Mesenchymal stem cell (in vitro differentiated cells and primary cell): ENCODE data around the gene ZNF665.
A peak's percentile ranks its signal among the peaks of the same experiment; 100 is the strongest.

Source experiments
- DNase-seq: peaks from one replicate; pipeline ENCODE4 v3.0.0-alpha.2; 2013
- H2AFZ ChIP-seq: one replicate; pipeline ENCODE4 v1.6.1; 2013; ENCODE audit warnings: low read depth, mild to moderate bottlenecking, control low read depth, inconsistent platforms, low read length, moderate library complexity
- H2AK5ac ChIP-seq: 2 replicates; pipeline ENCODE4 v1.6.1; 2013; ENCODE audit warnings: low read length, moderate library complexity, mild to moderate bottlenecking, inconsistent platforms; ENCODE audit not compliant: severe bottlenecking
- H2BK120ac ChIP-seq: one replicate; pipeline ENCODE4 v1.6.1; 2013; ENCODE audit warnings: low read depth, mild to moderate bottlenecking, inconsistent platforms, low read length, moderate library complexity
- H2BK12ac ChIP-seq, 2 experiments: one replicate each; pipeline ENCODE4 v1.6.1; 2013; ENCODE audit warnings: inconsistent platforms in 2 of 2, low read length in 2 of 2, mild to moderate bottlenecking in 2 of 2, moderate library complexity in 2 of 2, control low read depth in 1 of 2
- H2BK15ac ChIP-seq: one replicate; pipeline ENCODE4 v1.6.1; 2013; ENCODE audit warnings: mild to moderate bottlenecking, low read depth, inconsistent platforms; ENCODE audit not compliant: poor library complexity, severe bottlenecking
- H2BK5ac ChIP-seq: 2 replicates; pipeline ENCODE4 v1.6.1; 2013; ENCODE audit warnings: low read depth, mild to moderate bottlenecking, low read length, control low read depth, inconsistent platforms; ENCODE audit not compliant: poor library complexity, severe bottlenecking
- H3K14ac ChIP-seq, 2 experiments: one replicate each; pipeline ENCODE4 v1.6.1; 2013; ENCODE audit warnings: inconsistent platforms in 2 of 2, low read length in 2 of 2, control low read depth in 1 of 2, mild to moderate bottlenecking in 1 of 2, moderate library complexity in 1 of 2
- H3K18ac ChIP-seq, 2 experiments: one replicate each; pipeline ENCODE4 v1.6.1; 2013; ENCODE audit warnings: inconsistent platforms in 2 of 2, low read length in 2 of 2, control low read depth in 1 of 2, low read depth in 1 of 2, mild to moderate bottlenecking in 1 of 2
- H3K23ac ChIP-seq, 2 experiments: one replicate each; pipeline ENCODE4 v1.6.1; 2013; ENCODE audit warnings: inconsistent platforms in 2 of 2, low read length in 2 of 2, mild to moderate bottlenecking in 2 of 2, moderate library complexity in 2 of 2, control low read depth in 1 of 2
- H3K27ac ChIP-seq: 2 replicates; pipeline ENCODE4 v1.5.1; 2013; ENCODE audit warnings: mild to moderate bottlenecking, moderate library complexity, low read length, control low read depth, inconsistent platforms; ENCODE audit not compliant: poor library complexity, severe bottlenecking
- H3K27me3 ChIP-seq, 2 experiments: 2 replicates each; pipeline versions ENCODE4 v1.6.1 to v1.7.0; 2013; ENCODE audit warnings: low read length in 2 of 2, mild to moderate bottlenecking in 2 of 2, moderate library complexity in 2 of 2, control low read depth in 1 of 2, inconsistent platforms in 1 of 2; ENCODE audit not compliant: control insufficient read depth in 1 of 2, insufficient read depth in 1 of 2
- H3K36me3 ChIP-seq, 2 experiments: 2 replicates each; pipeline versions ENCODE4 v1.6.1 to v1.7.0; 2013; ENCODE audit warnings: low read length in 2 of 2, control low read depth in 1 of 2, inconsistent platforms in 1 of 2, low read depth in 1 of 2, mild to moderate bottlenecking in 1 of 2; ENCODE audit not compliant: insufficient read depth in 2 of 2, control insufficient read depth in 1 of 2
- H3K4ac ChIP-seq, 2 experiments: one replicate each; pipeline ENCODE4 v1.6.1; 2013; ENCODE audit warnings: inconsistent platforms in 2 of 2, low read length in 2 of 2, mild to moderate bottlenecking in 2 of 2, moderate library complexity in 2 of 2, control low read depth in 1 of 2, low read depth in 1 of 2
- H3K4me1 ChIP-seq: 2 replicates; pipeline ENCODE4 v1.6.1; 2013; ENCODE audit warnings: low read depth, low read length, control low read depth; ENCODE audit not compliant: control insufficient read depth, insufficient read depth
- H3K4me2 ChIP-seq: 2 replicates; pipeline ENCODE4 v1.6.1; 2013; ENCODE audit warnings: low read length, mild to moderate bottlenecking, inconsistent platforms; ENCODE audit not compliant: poor library complexity, severe bottlenecking
- H3K4me3 ChIP-seq, 2 experiments: 2 replicates each; pipeline versions ENCODE4 v1.5.1 to v1.7.0; 2013; ENCODE audit warnings: low read length in 2 of 2, mild to moderate bottlenecking in 2 of 2, control low read depth in 1 of 2, low read depth in 1 of 2; ENCODE audit not compliant: insufficient read depth in 1 of 2
- H3K79me1 ChIP-seq: replicated peaks from 2 replicates; pipeline ENCODE4 v1.6.1; 2013; ENCODE audit warnings: mild to moderate bottlenecking, control low read depth, low read length, inconsistent platforms; ENCODE audit not compliant: poor library complexity, severe bottlenecking
- H3K9ac ChIP-seq: 2 replicates; pipeline ENCODE4 v1.7.0; 2013; ENCODE audit warnings: mild to moderate bottlenecking, low read length, moderate library complexity
- H3K9me3 ChIP-seq: 2 replicates; pipeline ENCODE4 v1.7.0; 2013; ENCODE audit warnings: mild to moderate bottlenecking, low read length; ENCODE audit not compliant: control insufficient read depth
- H4K8ac ChIP-seq: one replicate; pipeline ENCODE4 v1.6.1; 2013; ENCODE audit warnings: inconsistent platforms, mild to moderate bottlenecking, low read length, moderate library complexity
- H4K91ac ChIP-seq: one replicate; pipeline ENCODE4 v1.6.1; 2013; ENCODE audit warnings: mild to moderate bottlenecking, low read length, inconsistent platforms
- WGBS: methylation state at CpG from one replicate; pipeline ENCODE4 v1.1.7; 2013; ENCODE audit warnings: mixed read lengths; 5-methylcytosine and 5-hydroxymethylcytosine counted together

The ZNF665 gene

DNA sequence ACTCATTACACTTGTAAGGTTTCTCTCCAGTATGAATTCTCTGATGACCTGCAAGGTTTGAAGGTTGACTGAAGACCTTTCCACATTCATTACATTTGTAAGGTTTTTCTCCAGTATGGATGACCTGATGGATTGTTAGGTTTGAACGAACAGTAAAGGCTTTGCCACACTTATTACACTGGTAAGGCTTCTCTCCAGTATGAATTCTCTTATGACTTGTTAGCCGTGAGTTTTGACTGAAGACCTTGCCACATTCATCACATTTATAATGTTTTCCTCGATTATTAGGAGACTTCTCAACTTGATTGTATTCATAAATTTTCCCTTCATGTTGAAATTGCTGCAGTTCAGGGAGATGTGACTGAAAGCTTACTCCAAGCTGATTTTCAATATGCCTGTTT, 27.5 kb downstream of the ZNF665 start:
- Histone ChIP-seq H3K9me3 (peaks cover 67% of the 10 kb centered on the region), H4K8ac (no peak overlapping the region), H2BK12ac (no peak overlapping the region), H3K4me3 (peak overlapping the region in 1 of 2 experiments; percentile 22), H3K4me2 (no peak overlapping the region), H2AK5ac (no peak overlapping the region), H3K14ac (no peak overlapping the region), H2AFZ (no peak overlapping the region), H2BK15ac (no peak overlapping the region), H3K18ac (no peak overlapping the region), H3K79me1 (no peaks in the 10 kb centered on the region), H3K36me3 (peaks cover 0 to 25% of the 10 kb centered on the region in 2 experiments), H3K27me3 (no peaks in the 10 kb centered on the region), H2BK5ac (no peak overlapping the region), H3K27ac (no peak overlapping the region), H2BK120ac (no peak overlapping the region), H4K91ac (no peak overlapping the region), H3K4ac (no peak overlapping the region), H3K9ac (no peak overlapping the region), H3K23ac (no peak overlapping the region), H3K4me1 (no peaks in the 10 kb centered on the region)
- DNase-seq = no peak
- 84% methylated on average over 3 of the region's 3 CpGs for WGBS

DNA sequence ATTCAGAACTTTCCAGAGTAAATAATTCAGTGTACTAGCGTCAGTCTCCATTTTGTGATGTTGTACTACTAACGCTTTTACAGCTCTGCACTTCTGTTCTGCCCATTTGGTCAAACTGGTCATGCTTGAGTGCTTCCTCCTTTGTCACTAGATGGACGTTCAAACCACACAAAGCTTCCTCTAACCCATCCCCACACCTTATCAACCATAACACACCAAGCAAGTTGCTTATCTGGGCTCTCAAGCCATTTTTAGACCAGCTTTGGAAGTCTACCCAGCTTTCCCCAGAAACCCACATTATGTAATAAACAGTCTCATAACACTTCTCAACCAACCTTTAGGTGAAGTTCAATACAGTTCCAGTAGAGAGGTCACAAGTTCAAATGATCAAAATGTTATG, 32.0 kb downstream of the ZNF665 start:
- Histone ChIP-seq H3K18ac (no peak overlapping the region), H3K4me2 (no peak overlapping the region), H2BK120ac (no peak overlapping the region), H3K9ac (no peak overlapping the region), H2AK5ac (no peak overlapping the region), H3K9me3 (peaks cover 44% of the 10 kb centered on the region), H2BK12ac (no peak overlapping the region), H3K36me3 (peaks cover 0 to 17% of the 10 kb centered on the region in 2 experiments), H3K27me3 (no peaks in the 10 kb centered on the region), H3K4me1 (peaks cover 4% of the 10 kb centered on the region), H4K91ac (no peak overlapping the region), H3K23ac (no peak overlapping the region), H4K8ac (no peak overlapping the region), H3K79me1 (peaks cover 9% of the 10 kb centered on the region), H3K27ac (no peak overlapping the region), H3K4me3 (peak overlapping the region in 1 of 2 experiments; percentile 47), H3K14ac (no peak overlapping the region), H3K4ac (no peak overlapping the region), H2AFZ (no peak overlapping the region), H2BK15ac (no peak overlapping the region), H2BK5ac (no peak overlapping the region)
- 72% methylated on average over 3 of the region's 3 CpGs for WGBS
- DNase-seq = no peak

DNA sequence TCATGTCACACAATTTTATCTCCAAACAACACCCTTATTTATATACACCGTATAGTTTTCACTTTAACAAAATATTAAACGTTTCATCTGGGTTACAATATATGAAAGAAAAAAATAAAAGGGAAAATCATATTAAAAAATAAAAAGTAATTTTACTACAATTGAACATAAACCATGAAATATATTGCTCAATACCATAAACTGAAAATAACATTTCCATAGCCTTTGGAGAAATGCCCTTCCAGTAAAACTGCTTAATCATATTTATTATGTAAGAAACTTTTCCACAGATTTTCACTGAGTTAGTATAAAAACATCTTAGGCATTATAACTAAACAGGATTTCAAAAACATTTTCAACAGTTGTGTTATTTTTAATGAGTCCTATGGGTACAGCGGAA, 32.8 kb downstream of the ZNF665 start:
- Histone ChIP-seq H2BK5ac (no peak overlapping the region), H3K14ac (no peak overlapping the region), H3K36me3 (peaks cover 2 to 13% of the 10 kb centered on the region in 2 experiments), H3K27me3 (no peaks in the 10 kb centered on the region), H3K79me1 (peaks cover 13% of the 10 kb centered on the region), H4K8ac (no peak overlapping the region), H3K23ac (no peak overlapping the region), H3K4ac (no peak overlapping the region), H3K4me3 (no peak overlapping the region), H2BK12ac (no peak overlapping the region), H3K4me1 (peaks cover 4% of the 10 kb centered on the region), H3K9ac (no peak overlapping the region), H2AFZ (no peak overlapping the region), H3K9me3 (peaks cover 37% of the 10 kb centered on the region), H2BK15ac (no peak overlapping the region), H4K91ac (no peak overlapping the region), H3K27ac (no peak overlapping the region), H3K4me2 (no peak overlapping the region), H2AK5ac (no peak overlapping the region), H3K18ac (no peak overlapping the region), H2BK120ac (no peak overlapping the region)
- no peak for DNase-seq
- 100% methylated on average over 1 of the region's 3 CpGs for WGBS

DNA sequence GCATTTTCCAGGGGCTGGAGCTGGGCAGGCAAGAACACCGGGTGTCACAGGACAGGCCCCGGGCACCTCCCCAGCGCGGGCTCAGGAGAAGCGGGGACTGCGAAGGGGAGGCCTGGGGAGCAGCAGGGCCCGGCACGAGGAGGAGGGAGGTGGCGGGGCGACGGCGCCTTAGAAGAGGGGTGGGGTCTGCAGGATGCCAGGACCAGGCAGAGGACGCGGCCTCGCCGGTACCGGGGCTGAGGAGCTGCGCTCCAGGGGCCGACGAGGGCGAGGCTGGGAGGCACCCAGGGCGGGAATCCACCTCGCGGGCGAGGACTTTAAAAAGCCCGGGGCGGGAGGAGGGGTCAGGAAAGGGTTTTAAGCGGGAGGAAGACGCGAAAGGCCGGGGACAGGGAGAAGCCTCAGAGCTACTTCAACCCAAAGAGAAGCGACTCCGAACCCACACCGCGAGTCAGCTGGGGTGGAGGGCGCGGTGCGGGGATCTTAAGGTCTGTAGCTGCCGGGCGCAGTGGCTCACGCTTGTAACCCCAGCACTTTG, 35.0 kb downstream of the ZNF665 start:
- peak overlapping the region in 1 of 2 experiments; percentile 28 for H3K18ac ChIP-seq
- H3K4me3 ChIP-seq = peak overlapping the region; percentile 69 to 83
- no peaks in the 10 kb centered on the region for H3K27me3 ChIP-seq
- H3K14ac ChIP-seq = peak overlapping the region in 1 of 2 experiments; percentile 7
- DNase-seq = peak; percentile 49
- H3K79me1 ChIP-seq = peaks cover 18% of the 10 kb centered on the region
- peak overlapping the region; percentile 37 for H2AFZ ChIP-seq
- WGBS = 2% methylated on average over 35 of the region's 41 CpGs
- H3K4ac ChIP-seq = no peak overlapping the region
- peaks cover 29% of the 10 kb centered on the region for H3K9me3 ChIP-seq
- peak overlapping the region in 1 of 2 experiments; percentile 34 for H3K23ac ChIP-seq
- no peak overlapping the region for H2BK15ac ChIP-seq
- H3K4me1 ChIP-seq = peaks cover 4% of the 10 kb centered on the region
- peaks cover 17 to 21% of the 10 kb centered on the region in 2 experiments for H3K36me3 ChIP-seq
- H2BK12ac ChIP-seq = no peak overlapping the region
- peak overlapping the region; percentile 43 for H2BK120ac ChIP-seq
- H3K9ac ChIP-seq = peak overlapping the region; percentile 85
- H2AK5ac ChIP-seq = no peak overlapping the region
- no peak overlapping the region for H3K27ac ChIP-seq
- H2BK5ac ChIP-seq = no peak overlapping the region
- H3K4me2 ChIP-seq = peak overlapping the region; percentile 98
- H4K8ac ChIP-seq = peak overlapping the region; percentile 83
- no peak overlapping the region for H4K91ac ChIP-seq
